IMR-90 (cell line): ENCODE results near the gene PIMREG.

Experiments used
- MXI1 ChIP-seq: IDR thresholded peaks from 2 replicates; pipeline ENCODE4 v1.6.1; 2012; ENCODE audit warnings: low read depth, mild to moderate bottlenecking, low read length, moderate library complexity, borderline replicate concordance
- SMC3 ChIP-seq: fragments of 150-350 bp; IDR thresholded peaks from 2 replicates; pipeline ENCODE4 v1.6.1; 2016; ENCODE audit warnings: low read depth, mild to moderate bottlenecking, antibody characterized with exemption, low read length, moderate library complexity

GRCh38 chr17:6422654-6423241, 21.5 kb upstream of the PIMREG start:
- TF ChIP-seq SMC3 (no peak), MXI1 (no peak)
